Gastroesophageal sphincter (tissue), 4 donors: ENCODE measurements around the gene TRHDE. TPM values are rescaled to one million over a fixed set of nuclear protein-coding genes. Genes with fewer than 3 reads are reported as not detected.
"Not testable (repeated sequence)": the region's sequence is repeated elsewhere in the genome, so short reads cannot be mapped to it uniquely, and the experiment has no call there.

ENCODE experiments used
- ATAC-seq: fragments of 150-250 bp; one replicate; pipeline ENCODE4 v1.9.1; 2016; ENCODE audit warnings: mild to moderate bottlenecking, moderate library complexity
- H3K27ac ChIP-seq, 4 donors: fragments of 200-600 bp; sonication (generic) in 3 of 4; 1 replicate in 3 of 4; 2 replicates in 1 of 4; pipeline ENCODE4 v1.5.1; 2016 to 2019
- H3K27me3 ChIP-seq: fragments of 200-600 bp; sonication (generic); one replicate; pipeline ENCODE4 v1.5.1; 2019
- H3K36me3 ChIP-seq, 2 donors: fragments of 200-600 bp; sonication (generic); one replicate each; pipeline ENCODE4 v1.5.1; 2019; ENCODE audit warnings: control low read depth in 1 of 2
- H3K4me1 ChIP-seq, 3 donors: fragments of 200-600 bp; sonication (generic); 1 replicate in 2 of 3; 2 replicates in 1 of 3; pipeline ENCODE4 v1.5.1; 2016 to 2019; ENCODE audit warnings: control low read depth in 2 of 3
- H3K4me3 ChIP-seq, 2 donors: fragments of 200-600 bp; sonication (generic); one replicate each; pipeline ENCODE4 v1.5.1; 2019; ENCODE audit warnings: mild to moderate bottlenecking in 1 of 2, moderate library complexity in 1 of 2
- H3K9me3 ChIP-seq, 3 donors: fragments of 200-600 bp; sonication (generic); one replicate each; pipeline ENCODE4 v1.5.1; 2017 to 2019; ENCODE audit warnings: control low read depth in 2 of 3
- EP300 ChIP-seq: sonication (generic); formaldehyde crosslinking; IDR thresholded peaks from one replicate; pipeline ENCODE4 v1.6.1; 2017; ENCODE audit warnings: antibody characterized with exemption, mild to moderate bottlenecking
- POLR2A ChIP-seq, 2 donors: fragments of 450-650 bp; IDR thresholded peaks; one replicate each; pipeline ENCODE4 v1.6.1; 2017; ENCODE audit warnings: antibody characterized with exemption in 2 of 2, mild to moderate bottlenecking in 2 of 2, moderate library complexity in 1 of 2
- POLR2AphosphoS5 ChIP-seq: sonication (generic); formaldehyde crosslinking; IDR thresholded peaks from one replicate; pipeline ENCODE4 v1.6.1; 2017; ENCODE audit warnings: antibody characterized with exemption
- WGBS, 2 donors: methylation state at CpG; one replicate each; pipeline ENCODE4 v1.1.5; 2018; ENCODE audit warnings: low coverage in 1 of 2; 5-methylcytosine and 5-hydroxymethylcytosine counted together
- total RNA-seq, 4 donors: library from RNA; depleted of rRNA; stranded (reverse); fragments of >200 nt; gene quantifications; one replicate each; pipeline ENCODE4 v1.1.0, GENCODE V29; 2016
- TF ChIP-seq, protein P1 (sequence below), 4 experiments: fragments of 200-600 bp in 2 of 4; fragments of 450-650 bp in 2 of 4; sonication (generic) in 1 of 4; IDR thresholded peaks; one replicate each; pipeline ENCODE4 v1.5.1; 2017 to 2019; ENCODE audit warnings: antibody characterized with exemption in 4 of 4, mild to moderate bottlenecking in 2 of 4, moderate library complexity in 2 of 4

Gene TRHDE
- total RNA-seq, 4 donors from 2014 or later, result 0.74 to 2.3 (median 1.0) TPM

DNA sequence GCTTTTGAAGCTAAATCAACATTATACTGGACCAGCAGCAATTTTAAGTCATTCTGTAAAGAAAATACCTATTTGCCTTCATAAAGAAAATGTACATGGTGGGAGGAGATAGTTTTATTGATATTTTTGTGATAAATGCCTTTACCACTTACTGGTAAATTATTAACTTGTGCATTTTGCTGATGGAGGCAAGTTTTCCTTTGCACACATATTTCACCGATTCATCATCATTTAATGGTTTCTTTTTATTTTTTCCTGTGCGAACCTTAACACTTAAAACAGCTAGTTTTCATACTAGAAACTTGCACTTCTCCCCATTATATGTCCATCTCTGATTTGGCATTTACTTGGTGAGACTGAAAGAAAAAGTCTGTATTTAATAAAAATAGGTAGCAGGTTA lies 239.3 kb downstream of the TRHDE start:
- TF ChIP-seq POLR2AphosphoS5 (no peak), POLR2A (IDR thresholded peaks at IDR 0.05) (no peak), EP300 (no peak)
- TF ChIP-seq, protein P1, sequence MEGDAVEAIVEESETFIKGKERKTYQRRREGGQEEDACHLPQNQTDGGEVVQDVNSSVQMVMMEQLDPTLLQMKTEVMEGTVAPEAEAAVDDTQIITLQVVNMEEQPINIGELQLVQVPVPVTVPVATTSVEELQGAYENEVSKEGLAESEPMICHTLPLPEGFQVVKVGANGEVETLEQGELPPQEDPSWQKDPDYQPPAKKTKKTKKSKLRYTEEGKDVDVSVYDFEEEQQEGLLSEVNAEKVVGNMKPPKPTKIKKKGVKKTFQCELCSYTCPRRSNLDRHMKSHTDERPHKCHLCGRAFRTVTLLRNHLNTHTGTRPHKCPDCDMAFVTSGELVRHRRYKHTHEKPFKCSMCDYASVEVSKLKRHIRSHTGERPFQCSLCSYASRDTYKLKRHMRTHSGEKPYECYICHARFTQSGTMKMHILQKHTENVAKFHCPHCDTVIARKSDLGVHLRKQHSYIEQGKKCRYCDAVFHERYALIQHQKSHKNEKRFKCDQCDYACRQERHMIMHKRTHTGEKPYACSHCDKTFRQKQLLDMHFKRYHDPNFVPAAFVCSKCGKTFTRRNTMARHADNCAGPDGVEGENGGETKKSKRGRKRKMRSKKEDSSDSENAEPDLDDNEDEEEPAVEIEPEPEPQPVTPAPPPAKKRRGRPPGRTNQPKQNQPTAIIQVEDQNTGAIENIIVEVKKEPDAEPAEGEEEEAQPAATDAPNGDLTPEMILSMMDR (IDR thresholded peaks at IDR 0.05), result no peak
- H3K4me1 ChIP-seq, result no peaks in the 10 kb centered on the region
- no peaks in the 10 kb centered on the region for H3K27me3 ChIP-seq
- WGBS, 2 donors, result 67 to 76% methylated on average over 2 of the region's 2 CpGs
- no peaks in the 10 kb centered on the region for H3K36me3 ChIP-seq
- no peak overlapping the region for H3K27ac ChIP-seq
- no peak for ATAC-seq
- H3K4me3 ChIP-seq, result no peak overlapping the region
- H3K9me3 ChIP-seq, result no peaks in the 10 kb centered on the region

DNA sequence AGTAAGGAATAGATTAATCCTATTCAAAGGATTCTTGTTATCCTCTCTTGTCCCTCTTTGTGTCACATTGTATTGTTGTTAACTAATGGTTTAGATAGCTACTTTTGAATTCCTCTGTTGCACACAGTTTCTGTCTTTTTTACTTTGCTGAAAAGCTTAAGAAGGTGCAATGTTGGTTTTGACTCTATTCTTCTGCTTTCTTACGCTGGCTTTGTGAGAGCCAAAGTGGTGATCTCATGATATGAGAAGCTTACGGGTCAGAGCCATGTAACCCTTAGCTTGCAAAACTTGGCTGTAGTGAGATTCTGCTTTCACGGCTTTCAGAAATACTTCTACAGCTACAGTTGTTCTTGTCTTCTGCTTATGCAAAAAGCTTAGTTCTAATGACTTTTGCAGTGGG lies 239.7 kb downstream of the TRHDE start:
- Histone ChIP-seq H3K36me3 (no peaks in the 10 kb centered on the region), H3K4me3 (no peak overlapping the region), H3K27me3 (no peaks in the 10 kb centered on the region), H3K27ac (no peak overlapping the region), H3K4me1 (no peaks in the 10 kb centered on the region), H3K9me3 (no peaks in the 10 kb centered on the region)
- 14 to 35% methylated on average over 2 to 3 of the region's 3 CpGs for WGBS, 2 donors
- ATAC-seq, result no peak
- TF ChIP-seq POLR2AphosphoS5 (no peak), EP300 (no peak), POLR2A (IDR thresholded peaks at IDR 0.05) (no peak)
- TF ChIP-seq, protein P1 (IDR thresholded peaks at IDR 0.05), result no peak

DNA sequence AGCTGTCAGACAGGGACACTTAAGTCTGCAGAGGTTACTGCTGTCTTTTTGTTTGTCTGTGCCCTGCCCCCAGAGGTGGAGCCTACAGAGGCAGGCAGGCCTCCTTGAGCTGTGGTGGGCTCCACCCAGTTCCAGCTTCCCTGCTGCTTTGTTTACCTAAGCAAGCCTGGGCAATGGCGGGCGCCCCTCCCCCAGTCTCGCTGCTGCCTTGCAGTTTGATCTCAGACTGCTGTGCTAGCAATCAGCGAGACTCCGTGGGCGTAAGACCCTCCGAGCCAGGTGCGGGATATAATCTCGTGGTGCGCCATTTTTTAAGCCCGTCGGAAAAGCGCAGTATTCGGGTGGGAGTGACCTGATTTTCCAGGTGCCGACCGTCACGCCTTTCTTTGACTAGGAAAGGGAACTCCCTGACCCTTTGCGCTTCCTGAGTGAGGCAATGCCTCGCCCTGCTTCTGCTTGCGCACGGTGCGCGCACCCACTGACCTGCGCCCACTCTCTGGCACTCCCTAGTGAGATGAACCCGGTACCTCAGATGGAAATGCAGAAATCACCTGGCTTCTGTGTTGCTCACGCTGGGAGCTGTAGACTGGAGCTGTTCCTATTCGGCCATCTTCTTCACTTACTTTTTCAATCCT lies 248.0 kb downstream of the TRHDE start:
- not testable (repeated sequence) for H3K4me3 ChIP-seq, H3K9me3 ChIP-seq
- WGBS, 2 donors, result 92 to 93% methylated on average over 9 to 18 of the region's 27 CpGs

DNA sequence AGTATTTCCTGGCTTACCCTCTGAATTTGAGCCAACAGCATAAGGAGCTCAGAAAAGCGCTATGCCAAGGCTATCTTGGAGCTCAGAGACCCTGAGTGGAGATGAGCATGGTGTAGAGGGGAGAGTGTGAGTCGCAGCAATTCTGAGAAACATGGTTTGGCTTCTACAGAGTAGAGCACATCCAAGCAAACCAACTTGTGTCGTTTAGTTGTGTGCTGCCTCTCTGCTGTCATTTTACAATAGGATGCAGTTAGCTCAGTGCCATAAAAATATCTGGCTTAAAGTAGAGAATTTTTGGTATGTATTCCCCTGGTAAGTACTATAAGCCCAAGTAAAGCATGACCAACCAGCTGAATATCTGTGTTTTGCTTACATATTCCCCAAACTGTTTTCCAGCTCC lies 249.2 kb downstream of the TRHDE start:
- H3K27me3 ChIP-seq, result no peaks in the 10 kb centered on the region
- no peaks in the 10 kb centered on the region for H3K36me3 ChIP-seq
- TF ChIP-seq POLR2A (IDR thresholded peaks at IDR 0.05) (no peak), POLR2AphosphoS5 (no peak), EP300 (no peak)
- TF ChIP-seq, protein P1 (IDR thresholded peaks at IDR 0.05), result no peak
- no peak overlapping the region for H3K27ac ChIP-seq
- no peak overlapping the region for H3K4me3 ChIP-seq
- ATAC-seq, result no peak
- no peaks in the 10 kb centered on the region for H3K9me3 ChIP-seq
- WGBS, 2 donors, result 75 to 81% methylated on average over 2 to 3 of the region's 3 CpGs
- H3K4me1 ChIP-seq, result no peaks in the 10 kb centered on the region

More for the DNA sequence above, 248.0 kb downstream of the TRHDE start:
- H3K36me3 ChIP-seq, H3K27me3 ChIP-seq, H3K4me1 ChIP-seq, H3K27ac ChIP-seq, ATAC-seq: not testable (repeated sequence)

DNA sequence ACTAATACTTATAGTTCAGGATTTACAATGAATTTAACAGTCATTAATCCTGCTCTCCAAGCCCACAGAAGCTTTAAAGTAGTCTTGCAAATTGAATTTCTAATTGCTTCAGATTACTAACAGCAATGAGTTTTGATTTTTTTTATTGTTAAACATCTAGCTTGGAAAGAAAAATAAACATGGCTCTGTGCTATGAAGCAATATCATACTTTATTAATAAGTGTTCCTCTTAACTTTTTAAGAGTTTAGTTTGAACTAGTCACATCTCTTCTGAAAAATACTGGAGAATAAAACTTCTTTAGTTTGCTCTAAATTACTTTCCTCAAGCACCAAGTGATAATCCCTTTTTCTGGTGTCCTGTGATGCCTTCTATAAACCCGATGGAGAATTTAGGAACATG lies 250.2 kb downstream of the TRHDE start:
- 47 to 60% methylated on average over 1 of the region's 1 CpG for WGBS, 2 donors

More for the DNA sequence above, 250.2 kb downstream of the TRHDE start:
- Histone ChIP-seq H3K4me3 (no peak overlapping the region), H3K9me3 (no peaks in the 10 kb centered on the region), H3K27ac (no peak overlapping the region), H3K36me3 (no peaks in the 10 kb centered on the region), H3K4me1 (no peaks in the 10 kb centered on the region), H3K27me3 (no peaks in the 10 kb centered on the region)
- TF ChIP-seq POLR2AphosphoS5 (no peak), POLR2A (IDR thresholded peaks at IDR 0.05) (no peak), EP300 (no peak)
- TF ChIP-seq, protein P1 (IDR thresholded peaks at IDR 0.05), result no peak
- ATAC-seq, result no peak
